Upper lobe of left lung (tissue), 6 donors: ENCODE measurements around the gene TSHZ2. TPM values are rescaled to one million over a fixed set of nuclear protein-coding genes. Genes with fewer than 3 reads are reported as not detected.

Experiments
- ATAC-seq, 2 donors: fragments of 200-7000 bp; cut with Tn5 transposase; one replicate each; pipeline ENCODE4 v1.9.1; 2022; ENCODE audit warnings: mild to moderate bottlenecking in 2 of 2, moderate library complexity in 2 of 2; ENCODE audit not compliant: low FRiP score in 2 of 2
- DNase-seq, 2 donors: peaks; one replicate each; pipeline ENCODE4 v3.0.0-alpha.2; 2019 to 2020
- H3K27ac ChIP-seq, 4 donors: fragments of 200-600 bp; sonication (generic); one replicate each; pipeline ENCODE4 v1.5.1; 2016 to 2019
- H3K27me3 ChIP-seq, 4 donors: fragments of 200-600 bp; sonication (generic); one replicate each; pipeline ENCODE4 v1.5.1; 2017 to 2019
- H3K36me3 ChIP-seq, 4 donors: fragments of 200-600 bp; sonication (generic); one replicate each; pipeline ENCODE4 v1.5.1; 2016 to 2019
- H3K4me1 ChIP-seq, 4 donors: fragments of 200-600 bp; sonication (generic); one replicate each; pipeline ENCODE4 v1.5.1; 2018 to 2019
- H3K4me3 ChIP-seq, 4 donors: fragments of 200-600 bp; sonication (generic); one replicate each; pipeline ENCODE4 v1.5.1; 2017 to 2019; ENCODE audit warnings: mild to moderate bottlenecking in 2 of 4, moderate library complexity in 1 of 4
- H3K9me3 ChIP-seq, 4 donors: fragments of 200-600 bp; sonication (generic); one replicate each; pipeline ENCODE4 v1.5.1; 2018 to 2019
- CTCF ChIP-seq, 6 experiments: fragments of 450-650 bp in 4 of 6; fragments of 200-600 bp in 2 of 6; sonication (generic) in 2 of 6; IDR thresholded peaks; one replicate each; pipeline ENCODE4 v1.5.1; 2016 to 2019; ENCODE audit warnings: antibody characterized with exemption in 6 of 6
- EP300 ChIP-seq, 4 donors: sonication (generic); formaldehyde crosslinking; IDR thresholded peaks; one replicate each; pipeline ENCODE4 v1.5.1; 2017; ENCODE audit warnings: antibody characterized with exemption in 4 of 4, control low read depth in 2 of 4
- POLR2A ChIP-seq, 4 donors: fragments of 450-650 bp; IDR thresholded peaks; one replicate each; pipeline ENCODE4 v1.5.1; 2016 to 2017; ENCODE audit warnings: antibody characterized with exemption in 4 of 4, mild to moderate bottlenecking in 2 of 4
- POLR2AphosphoS5 ChIP-seq, 2 donors: sonication (generic); formaldehyde crosslinking; IDR thresholded peaks; one replicate each; pipeline ENCODE4 v1.5.1; 2017; ENCODE audit warnings: antibody characterized with exemption in 2 of 2
- WGBS, 2 donors: methylation state at CpG; one replicate each; pipeline ENCODE4 v1.1.5; 2017 to 2018; 5-methylcytosine and 5-hydroxymethylcytosine counted together
- total RNA-seq, 6 donors: library from RNA; depleted of rRNA in 4 of 6; stranded (reverse); fragments of >200 nt in 4 of 6; gene quantifications; one replicate each; pipeline versions ENCODE4 v1.1.0 to v1.2.1, GENCODE V29; 2016 to 2021
- donor health status: DM: no; HTN: no; CAD: no; lungs with moderate emphysema.
- donor health status: DM: no; HTN: yes; CAD: no; lungs with severe emphysema.

TSHZ2 gene
- total RNA-seq, 6 donors from 2014 or later = 1.8 to 10.0 (median 3.2) TPM

DNA sequence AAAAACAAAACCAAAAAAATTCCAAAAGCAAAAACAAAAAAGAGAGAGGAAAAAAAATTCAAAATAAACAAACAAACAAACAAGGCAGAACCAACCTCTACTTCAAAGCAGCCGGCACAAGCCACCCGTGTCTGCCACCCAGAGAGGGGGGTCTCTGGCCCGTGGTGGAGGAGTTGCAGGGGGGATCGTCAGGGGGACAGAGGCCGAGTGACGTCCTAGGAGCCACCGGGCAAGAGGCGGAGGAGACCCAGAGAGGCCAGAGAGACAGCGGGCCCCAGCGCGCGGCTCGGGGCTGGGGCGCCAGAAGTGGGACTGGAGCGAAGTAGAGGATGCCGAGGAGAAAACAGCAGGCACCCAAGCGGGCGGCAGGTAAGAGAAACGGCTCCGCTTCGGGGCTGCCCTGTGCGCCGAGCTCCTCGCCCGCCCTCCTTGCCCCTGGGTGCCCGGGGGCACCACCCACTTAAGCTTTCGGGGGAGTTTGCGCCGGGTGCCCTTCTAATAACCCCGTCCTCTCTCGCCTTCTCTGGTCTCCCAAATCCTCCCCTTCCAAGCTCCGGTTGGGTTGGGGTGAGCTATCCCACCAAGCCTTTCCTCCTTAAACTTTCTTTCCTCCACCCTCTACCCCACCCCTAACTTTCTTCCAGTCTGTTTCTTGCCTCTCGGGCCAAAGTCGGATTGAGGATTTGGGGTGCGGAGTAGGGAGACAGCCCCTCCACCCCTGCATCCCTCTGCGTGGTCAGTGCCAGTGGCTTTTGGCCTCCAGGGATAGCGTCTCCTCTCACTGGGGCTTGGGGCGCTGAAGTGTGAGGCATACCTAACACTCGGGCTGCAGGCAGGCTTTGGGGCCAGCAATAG lies 1.0 kb downstream of the TSHZ2 start:
- H3K9me3 ChIP-seq = no peaks in the 10 kb centered on the region
- TF ChIP-seq CTCF (IDR thresholded peaks at IDR 0.05) = no peak
- WGBS, 2 donors = 9% methylated on average over 33 to 39 of the region's 39 CpGs
- DNase-seq (peak in 1 of 2 donors; percentile 82), ATAC-seq (peak in 1 of 2 donors; percentile 60)
- H3K27ac ChIP-seq = peak overlapping the region in 3 of 4 donors; percentile 3 to 22 (median 19)
- peak overlapping the region; percentile 5 to 49 (median 41) for H3K4me3 ChIP-seq
- H3K4me1 ChIP-seq = peaks cover 0 to 18% (median 0%) of the 10 kb centered on the region in 4 donors
- H3K27me3 ChIP-seq = peaks cover 0 to 9% (median 0%) of the 10 kb centered on the region in 4 donors
- H3K36me3 ChIP-seq = no peaks in the 10 kb centered on the region

GRCh38 chr20:52974179-52974594 lies 2.0 kb downstream of the TSHZ2 start:
- ATAC-seq (no peak), DNase-seq (no peak)
- WGBS, 2 donors = 52 to 54% methylated on average over 5 of the region's 5 CpGs
- H3K36me3 ChIP-seq = no peaks in the 10 kb centered on the region
- H3K4me1 ChIP-seq = peaks cover 0 to 18% (median 0%) of the 10 kb centered on the region in 4 donors
- peaks cover 0 to 9% (median 0%) of the 10 kb centered on the region in 4 donors for H3K27me3 ChIP-seq
- H3K9me3 ChIP-seq = no peaks in the 10 kb centered on the region
- no peak for TF ChIP-seq EP300 (IDR thresholded peaks at IDR 0.05)
- no peak overlapping the region for H3K27ac ChIP-seq
- peak overlapping the region in 1 of 4 donors; percentile 49 for H3K4me3 ChIP-seq

DNA sequence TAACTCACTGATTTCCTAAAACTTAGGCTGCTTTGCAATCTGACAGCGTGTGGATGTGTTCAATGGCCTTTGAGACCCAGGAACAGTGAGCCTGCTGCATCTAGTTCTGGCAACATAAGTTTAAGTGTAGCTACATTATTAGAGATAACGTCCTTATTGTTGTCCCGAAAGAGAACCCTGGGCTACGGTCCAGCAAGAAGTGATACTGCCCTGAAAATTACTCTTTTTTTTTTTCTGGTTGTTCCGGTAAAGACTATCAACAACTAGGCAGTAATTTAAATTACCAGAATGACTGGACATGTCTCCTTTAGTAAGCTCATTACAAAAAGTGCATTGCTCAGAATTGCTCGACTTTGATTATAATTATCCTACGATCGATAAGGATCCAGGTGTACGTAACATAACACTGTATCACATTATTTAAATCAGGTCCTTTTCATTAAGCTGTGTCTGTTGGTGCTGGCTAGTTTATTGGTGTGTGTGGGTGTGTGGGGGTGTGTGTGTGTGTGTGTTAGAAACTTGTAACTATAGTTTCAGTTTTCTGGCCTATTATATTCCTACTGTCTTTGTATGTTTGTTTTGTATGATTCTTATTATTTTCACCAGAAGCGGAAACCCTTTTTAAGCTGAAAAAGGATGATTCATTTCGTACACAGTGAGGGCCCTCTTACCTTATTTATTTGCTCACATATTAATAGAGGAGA lies 3.0 kb downstream of the TSHZ2 start:
- 66% methylated on average over 11 of the region's 11 CpGs for WGBS, 2 donors
- no peak for DNase-seq
- peaks cover 0 to 9% (median 0%) of the 10 kb centered on the region in 4 donors for H3K27me3 ChIP-seq
- no peak for TF ChIP-seq CTCF (IDR thresholded peaks at IDR 0.05)
- TF ChIP-seq POLR2A (IDR thresholded peaks at IDR 0.05) = no peak
- TF ChIP-seq EP300 (IDR thresholded peaks at IDR 0.05) = no peak
- no peak for TF ChIP-seq POLR2AphosphoS5 (IDR thresholded peaks at IDR 0.05)
- ATAC-seq = no peak
- peaks cover 0 to 18% (median 0%) of the 10 kb centered on the region in 4 donors for H3K4me1 ChIP-seq
- H3K4me3 ChIP-seq = no peak overlapping the region
- no peaks in the 10 kb centered on the region for H3K9me3 ChIP-seq
- H3K36me3 ChIP-seq = no peaks in the 10 kb centered on the region
- no peak overlapping the region for H3K27ac ChIP-seq

DNA sequence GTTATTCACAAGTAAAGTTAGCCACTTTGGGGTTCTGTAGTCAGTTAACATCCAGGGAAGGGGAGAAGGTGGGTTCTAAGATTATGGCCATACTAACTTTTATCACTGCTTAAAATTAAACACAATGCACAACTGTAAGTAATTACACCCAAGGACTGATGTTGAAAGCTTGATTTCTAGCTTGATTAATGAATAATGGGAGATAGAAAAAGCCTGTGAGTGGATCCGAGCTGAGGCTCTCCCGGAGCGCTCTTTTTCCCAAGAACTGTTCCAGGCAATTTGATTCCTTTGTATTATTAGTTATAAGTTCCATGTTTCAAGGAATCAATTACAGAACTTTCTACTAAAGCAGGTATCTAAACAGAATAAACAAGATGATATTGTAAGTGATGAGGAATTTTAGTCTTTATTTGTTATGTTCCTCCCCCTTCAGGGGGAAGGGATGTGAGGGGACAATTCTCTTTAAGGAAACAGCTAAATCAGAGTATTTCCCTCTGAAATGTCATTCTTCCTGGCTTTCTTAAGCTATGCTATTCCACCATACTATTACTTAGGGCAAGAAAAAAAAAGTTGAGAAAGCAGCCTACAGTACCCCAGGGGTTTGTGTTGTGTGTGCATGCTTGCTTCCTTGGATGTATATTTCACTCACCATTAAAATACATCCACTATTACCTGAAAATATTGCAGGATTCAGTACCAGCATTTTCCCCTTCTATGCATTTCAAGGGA lies 3.8 kb downstream of the TSHZ2 start:
- Histone ChIP-seq H3K4me1 (peaks cover 0 to 18% (median 0%) of the 10 kb centered on the region in 4 donors), H3K36me3 (no peaks in the 10 kb centered on the region), H3K9me3 (no peaks in the 10 kb centered on the region), H3K27ac (no peak overlapping the region), H3K4me3 (no peak overlapping the region), H3K27me3 (peaks cover 0 to 9% (median 0%) of the 10 kb centered on the region in 4 donors)
- 70 to 81% methylated on average over 3 of the region's 3 CpGs for WGBS, 2 donors
- TF ChIP-seq POLR2A (IDR thresholded peaks at IDR 0.05) (no peak), CTCF (IDR thresholded peaks at IDR 0.05) (no peak), POLR2AphosphoS5 (IDR thresholded peaks at IDR 0.05) (no peak)
- ATAC-seq (no peak), DNase-seq (no peak)

GRCh38 chr20:52978851-52979250 lies 6.7 kb downstream of the TSHZ2 start:
- Histone ChIP-seq H3K27ac (no peak overlapping the region), H3K9me3 (no peaks in the 10 kb centered on the region), H3K27me3 (no peaks in the 10 kb centered on the region), H3K36me3 (no peaks in the 10 kb centered on the region), H3K4me1 (no peaks in the 10 kb centered on the region), H3K4me3 (no peak overlapping the region)
- ATAC-seq = no peak
- DNase-seq = no peak
- TF ChIP-seq POLR2AphosphoS5 (IDR thresholded peaks at IDR 0.05) = no peak
- TF ChIP-seq POLR2A (IDR thresholded peaks at IDR 0.05) = no peak
- TF ChIP-seq EP300 (IDR thresholded peaks at IDR 0.05) = no peak
- no peak for TF ChIP-seq CTCF (IDR thresholded peaks at IDR 0.05)
- 34% methylated on average over 2 of the region's 2 CpGs for WGBS, 2 donors
